Mesothelial cell of epicardium (in vitro differentiated cells): ENCODE data around the gene PHF11. TPM values are rescaled to one million over a fixed set of nuclear protein-coding genes. Genes with fewer than 3 reads are reported as not detected.

ENCODE experiments used
- DNase-seq, 2 experiments: peaks; one replicate each; pipeline ENCODE4 v3.0.0; 2021; ENCODE audit warnings: low spot score in 2 of 2; ENCODE audit not compliant: unreplicated experiment in 2 of 2
- H3K27ac Mint-ChIP-seq: 2 replicates; pipeline ENCODE4 v1.8.0; 2021; ENCODE audit warnings: mixed read lengths
- H3K27me3 Mint-ChIP-seq: 2 replicates; pipeline ENCODE4 v1.8.0; 2021; ENCODE audit warnings: low read depth, mixed read lengths
- H3K36me3 Mint-ChIP-seq: 2 replicates; pipeline ENCODE4 v1.8.0; 2021; ENCODE audit warnings: mixed read lengths
- H3K4me1 Mint-ChIP-seq: 2 replicates; pipeline ENCODE4 v1.8.0; 2021; ENCODE audit warnings: mixed read lengths
- H3K4me3 Mint-ChIP-seq: 2 replicates; pipeline ENCODE4 v1.8.0; 2021; ENCODE audit warnings: mild to moderate bottlenecking, moderate library complexity, mixed read lengths
- H3K9me3 Mint-ChIP-seq: 2 replicates; pipeline ENCODE4 v1.8.0; 2021; ENCODE audit warnings: mixed read lengths
- total RNA-seq: library from RNA; stranded (reverse); gene quantifications from 3 replicates; pipeline ENCODE4 v1.2.1, GENCODE V29; 2021
- TF ChIP-seq, protein P1 (sequence below): fragments of 200-600 bp; sonication (generic); IDR thresholded peaks from one replicate; pipeline ENCODE4 v1.5.0; 2021; ENCODE audit warnings: antibody characterized with exemption; ENCODE audit not compliant: unreplicated experiment

PHF11 gene
- total RNA-seq, 1 donor from 2014 or later: 33.3 TPM

DNA sequence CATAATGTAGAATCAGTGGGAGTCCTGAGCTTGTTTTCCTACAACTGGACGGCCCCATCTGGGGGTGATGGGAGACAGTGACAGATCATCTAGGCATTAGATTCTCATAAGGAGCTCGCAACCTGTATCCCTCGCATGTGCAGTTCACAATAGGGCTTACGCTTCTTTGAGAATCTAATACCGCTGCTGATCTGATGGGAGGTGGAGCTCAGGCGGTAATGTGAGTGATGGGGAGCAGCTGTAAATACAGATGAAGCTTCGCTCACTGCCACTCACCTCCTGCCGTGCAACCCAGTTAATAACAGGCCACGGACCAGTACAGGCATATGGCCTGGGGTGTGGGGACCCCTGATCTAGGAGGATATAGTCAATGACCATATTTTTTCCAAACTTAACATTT lies 50.8 kb downstream of the PHF11 start:
- Mint-ChIP-seq H3K27me3 (no peaks in the 10 kb centered on the region), H3K4me3 (no peak overlapping the region), H3K9me3 (no peaks in the 10 kb centered on the region), H3K27ac (no peak overlapping the region), H3K4me1 (peaks cover 3% of the 10 kb centered on the region), H3K36me3 (peaks cover 33% of the 10 kb centered on the region)
- TF ChIP-seq, protein P1, sequence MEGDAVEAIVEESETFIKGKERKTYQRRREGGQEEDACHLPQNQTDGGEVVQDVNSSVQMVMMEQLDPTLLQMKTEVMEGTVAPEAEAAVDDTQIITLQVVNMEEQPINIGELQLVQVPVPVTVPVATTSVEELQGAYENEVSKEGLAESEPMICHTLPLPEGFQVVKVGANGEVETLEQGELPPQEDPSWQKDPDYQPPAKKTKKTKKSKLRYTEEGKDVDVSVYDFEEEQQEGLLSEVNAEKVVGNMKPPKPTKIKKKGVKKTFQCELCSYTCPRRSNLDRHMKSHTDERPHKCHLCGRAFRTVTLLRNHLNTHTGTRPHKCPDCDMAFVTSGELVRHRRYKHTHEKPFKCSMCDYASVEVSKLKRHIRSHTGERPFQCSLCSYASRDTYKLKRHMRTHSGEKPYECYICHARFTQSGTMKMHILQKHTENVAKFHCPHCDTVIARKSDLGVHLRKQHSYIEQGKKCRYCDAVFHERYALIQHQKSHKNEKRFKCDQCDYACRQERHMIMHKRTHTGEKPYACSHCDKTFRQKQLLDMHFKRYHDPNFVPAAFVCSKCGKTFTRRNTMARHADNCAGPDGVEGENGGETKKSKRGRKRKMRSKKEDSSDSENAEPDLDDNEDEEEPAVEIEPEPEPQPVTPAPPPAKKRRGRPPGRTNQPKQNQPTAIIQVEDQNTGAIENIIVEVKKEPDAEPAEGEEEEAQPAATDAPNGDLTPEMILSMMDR: no peak
- no peak for DNase-seq

DNA sequence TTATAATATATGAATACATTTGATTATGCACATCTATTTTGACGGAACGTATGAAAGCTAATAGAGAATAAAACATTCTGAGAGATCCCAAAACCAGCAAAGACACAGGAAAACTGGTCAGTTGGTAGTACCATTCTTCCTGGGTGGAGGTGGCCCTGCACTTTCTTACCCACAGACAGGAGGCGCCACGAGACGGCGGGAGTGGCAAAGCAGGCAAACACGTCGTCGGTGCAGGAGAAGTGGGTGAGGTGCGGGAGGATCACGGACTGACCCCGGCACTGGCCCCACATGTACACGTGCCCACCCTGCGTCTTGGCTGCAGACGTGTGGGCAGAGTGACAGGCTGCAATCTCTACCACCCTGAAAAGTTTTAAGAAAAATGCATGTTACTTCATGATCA lies 53.5 kb downstream of the PHF11 start:
- no peak for DNase-seq
- Mint-ChIP-seq H3K4me1 (peaks cover 3% of the 10 kb centered on the region), H3K27me3 (no peaks in the 10 kb centered on the region), H3K36me3 (peaks cover 37% of the 10 kb centered on the region), H3K27ac (no peak overlapping the region), H3K4me3 (no peak overlapping the region), H3K9me3 (no peaks in the 10 kb centered on the region)
- TF ChIP-seq, protein P1: no peak

DNA sequence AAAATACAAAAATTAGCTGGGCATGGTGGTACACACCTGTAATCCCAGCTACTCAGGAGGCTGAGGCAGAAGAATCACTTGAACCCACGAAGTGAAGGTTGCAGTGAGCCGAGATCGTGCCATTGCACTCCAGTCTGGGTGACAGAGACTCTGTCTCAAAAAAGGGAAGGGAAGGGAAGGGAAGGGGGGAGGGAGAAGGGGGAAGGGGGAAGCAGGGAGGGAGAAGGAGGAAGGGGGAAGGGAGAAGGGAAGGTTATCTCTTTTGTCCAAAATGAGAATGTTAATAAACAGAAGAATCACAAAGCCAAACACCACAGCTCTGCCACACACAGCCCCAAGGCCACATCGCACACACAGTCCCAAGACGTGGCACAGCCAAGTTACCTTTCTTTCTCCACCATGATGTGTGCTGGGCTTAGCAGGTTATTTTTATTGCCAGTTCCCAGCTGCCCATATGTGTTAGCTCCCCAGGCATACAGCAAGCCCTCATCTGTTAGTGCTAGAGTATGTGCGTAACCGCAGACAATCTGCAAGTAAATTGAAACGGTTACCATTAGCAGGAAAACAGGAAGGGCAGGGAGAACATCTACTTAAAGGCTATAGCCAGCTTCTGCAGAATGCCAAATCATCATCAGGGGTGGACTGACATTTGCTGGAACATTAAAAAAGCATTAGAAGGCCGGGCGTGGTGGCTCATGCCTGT lies 55.3 kb downstream of the PHF11 start:
- Mint-ChIP-seq H3K27me3 (no peaks in the 10 kb centered on the region), H3K27ac (no peak overlapping the region), H3K9me3 (no peaks in the 10 kb centered on the region), H3K36me3 (peaks cover 37% of the 10 kb centered on the region), H3K4me1 (no peaks in the 10 kb centered on the region), H3K4me3 (no peak overlapping the region)
- no peak for DNase-seq
- TF ChIP-seq, protein P1: no peak

DNA sequence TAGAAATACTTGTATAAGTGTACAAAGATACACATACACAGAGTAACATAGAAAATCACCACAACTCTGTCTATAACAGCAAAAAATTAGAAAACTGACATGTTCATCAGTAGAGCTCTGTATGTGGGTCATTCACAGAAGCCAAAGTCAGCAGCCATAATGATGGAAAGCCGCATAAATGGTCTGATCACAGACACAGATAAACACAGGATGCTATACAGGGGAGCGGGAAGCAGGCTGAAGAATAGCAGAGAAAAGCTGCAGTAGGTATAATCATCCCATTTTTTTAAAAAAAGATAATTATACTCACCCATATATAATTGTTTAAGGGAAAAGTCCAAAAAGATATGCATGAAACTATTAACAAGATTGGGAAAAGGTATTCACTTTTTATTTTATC lies 58.1 kb downstream of the PHF11 start:
- H3K9me3 Mint-ChIP-seq: no peaks in the 10 kb centered on the region
- no peaks in the 10 kb centered on the region for H3K27me3 Mint-ChIP-seq
- H3K27ac Mint-ChIP-seq: no peak overlapping the region
- H3K36me3 Mint-ChIP-seq: peaks cover 35% of the 10 kb centered on the region
- H3K4me3 Mint-ChIP-seq: no peak overlapping the region
- TF ChIP-seq, protein P1: no peak
- DNase-seq: no peak
- H3K4me1 Mint-ChIP-seq: no peaks in the 10 kb centered on the region

DNA sequence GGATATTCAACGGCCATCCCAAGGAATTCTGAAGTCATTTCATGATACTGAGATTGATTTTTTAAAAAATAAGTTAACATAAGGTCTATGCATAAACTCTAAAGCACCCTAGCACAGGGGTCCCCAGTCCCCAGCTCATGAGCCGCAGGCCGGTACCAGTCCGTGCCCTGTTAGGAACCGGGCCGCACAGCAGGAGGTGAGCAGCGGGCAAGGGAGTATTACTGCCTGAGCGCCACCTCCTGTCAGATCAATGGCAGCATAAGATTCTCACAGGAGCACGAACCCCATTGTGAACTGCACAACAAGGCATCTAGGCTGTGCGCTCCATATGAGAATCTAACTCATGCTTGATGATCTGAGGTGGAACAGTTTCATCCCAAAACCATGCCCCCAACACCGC lies 58.6 kb downstream of the PHF11 start:
- H3K4me3 Mint-ChIP-seq: no peak overlapping the region
- no peaks in the 10 kb centered on the region for H3K27me3 Mint-ChIP-seq
- peaks cover 36% of the 10 kb centered on the region for H3K36me3 Mint-ChIP-seq
- no peak for DNase-seq
- TF ChIP-seq, protein P1: no peak
- H3K27ac Mint-ChIP-seq: no peak overlapping the region
- H3K4me1 Mint-ChIP-seq: no peaks in the 10 kb centered on the region
- no peaks in the 10 kb centered on the region for H3K9me3 Mint-ChIP-seq
